GM12864 (cell line): ENCODE data around the gene CCDC192.
A peak's percentile ranks its signal among the peaks of the same experiment; 100 is the strongest.

ENCODE experiments used
- DNase-seq: peaks from one replicate; pipeline ENCODE4 v3.0.0-alpha.2; 2011; ENCODE audit warnings: low read depth
- H3K4me3 ChIP-seq: 2 replicates; pipeline ENCODE4 v1.5.1; 2011; ENCODE audit warnings: mild to moderate bottlenecking, low read depth, low read length, control low read depth
- CTCF ChIP-seq: IDR thresholded peaks from 2 replicates; pipeline ENCODE4 v1.5.1; 2011; ENCODE audit warnings: low read depth, mild to moderate bottlenecking, moderate library complexity, low read length, control low read depth, inconsistent platforms; ENCODE audit errors: missing control alignments

Gene CCDC192

GRCh38 chr5:127863610-127864395 lies 160.6 kb downstream of the CCDC192 start:
- no peak for TF ChIP-seq CTCF
- DNase-seq = no peak
- H3K4me3 ChIP-seq = no peak overlapping the region

- TF ChIP-seq CTCF = no peak
- no peak for DNase-seq
These were observed 161.3 kb downstream of the CCDC192 start for GRCh38 chr5:127864511-127864910.

GRCh38 chr5:127865273-127865672 lies 162.1 kb downstream of the CCDC192 start:
- H3K4me3 ChIP-seq = no peak overlapping the region
- TF ChIP-seq CTCF = peak; percentile 28
- no peak for DNase-seq

More at GRCh38 chr5:127864511-127864910, 161.3 kb downstream of the CCDC192 start:
- no peak overlapping the region for H3K4me3 ChIP-seq

- no peak overlapping the region for H3K4me3 ChIP-seq
- no peak for DNase-seq
- TF ChIP-seq CTCF = no peak
These were observed 164.0 kb downstream of the CCDC192 start for GRCh38 chr5:127867022-127867783.

GRCh38 chr5:127870914-127871313 lies 167.7 kb downstream of the CCDC192 start:
- no peak for TF ChIP-seq CTCF
- DNase-seq = no peak
- H3K4me3 ChIP-seq = no peak overlapping the region

- DNase-seq = no peak
- TF ChIP-seq CTCF = no peak
- no peak overlapping the region for H3K4me3 ChIP-seq
These were observed 168.4 kb downstream of the CCDC192 start for GRCh38 chr5:127871503-127872153.
